Ishikawa (cell line): ENCODE measurements around the gene MCF2L2.

Source experiments
- CEBPB ChIP-seq: IDR thresholded peaks from 2 replicates; pipeline ENCODE4 v1.6.1; 2012
- CREB1 ChIP-seq: IDR thresholded peaks from 2 replicates; pipeline ENCODE4 v1.6.1; 2012; ENCODE audit warnings: low read depth
- EGR1 ChIP-seq: IDR thresholded peaks from 2 replicates; pipeline ENCODE4 v1.6.1; 2012
- EP300 ChIP-seq: IDR thresholded peaks from 2 replicates; pipeline ENCODE4 v1.6.1; 2012; ENCODE audit warnings: borderline replicate concordance
- FOXM1 ChIP-seq: IDR thresholded peaks from 2 replicates; pipeline ENCODE4 v1.6.1; 2012; ENCODE audit warnings: low read depth, borderline replicate concordance
- MAX ChIP-seq: IDR thresholded peaks from 2 replicates; pipeline ENCODE4 v1.6.1; 2012
- NFIC ChIP-seq: IDR thresholded peaks from 2 replicates; pipeline ENCODE4 v1.6.1; 2012
- RAD21 ChIP-seq: IDR thresholded peaks from 2 replicates; pipeline ENCODE4 v1.6.1; 2012; ENCODE audit warnings: low read depth
- REST ChIP-seq: IDR thresholded peaks from 2 replicates; pipeline ENCODE4 v1.6.1; 2012; ENCODE audit warnings: low read depth, mild to moderate bottlenecking
- TAF1 ChIP-seq: IDR thresholded peaks from 2 replicates; pipeline ENCODE4 v1.6.1; 2012; ENCODE audit warnings: low read depth, mild to moderate bottlenecking
- TCF12 ChIP-seq: IDR thresholded peaks from 2 replicates; pipeline ENCODE4 v1.6.1; 2012; ENCODE audit warnings: low read depth
- TEAD4 ChIP-seq: IDR thresholded peaks from 2 replicates; pipeline ENCODE4 v1.6.1; 2012
- USF1 ChIP-seq: IDR thresholded peaks from 2 replicates; pipeline ENCODE4 v1.6.1; 2012
- YY1 ChIP-seq: IDR thresholded peaks from 2 replicates; pipeline ENCODE4 v1.6.1; 2012; ENCODE audit warnings: low read depth
- ZBTB7A ChIP-seq: IDR thresholded peaks from 2 replicates; pipeline ENCODE4 v1.6.1; 2012; ENCODE audit warnings: low read depth

The MCF2L2 gene

GRCh38 chr3:183472155-183472554 lies 43.7 kb upstream of the MCF2L2 start:
- TF ChIP-seq TEAD4 (no peak), RAD21 (no peak)

- TF ChIP-seq YY1 (no peak), TCF12 (no peak), NFIC (no peak), REST (no peak), TAF1 (no peak), EGR1 (no peak), ZBTB7A (no peak), USF1 (no peak), RAD21 (no peak), TEAD4 (no peak), FOXM1 (no peak), CEBPB (no peak), CREB1 (no peak), MAX (no peak)
These were observed 40.0 kb upstream of the MCF2L2 start for GRCh38 chr3:183468424-183468823.

- TF ChIP-seq CREB1 (no peak), EP300 (no peak), MAX (no peak), REST (no peak), CEBPB (no peak), YY1 (no peak), NFIC (no peak), TEAD4 (no peak), TAF1 (no peak), FOXM1 (no peak), ZBTB7A (no peak), RAD21 (no peak), EGR1 (no peak), TCF12 (no peak), USF1 (no peak)
These were observed 38.2 kb upstream of the MCF2L2 start for GRCh38 chr3:183466575-183466974.

GRCh38 chr3:183464480-183464879 lies 36.1 kb upstream of the MCF2L2 start:
- TF ChIP-seq CREB1 (no peak), TAF1 (no peak), REST (no peak), YY1 (no peak)

- TF ChIP-seq USF1 (no peak), YY1 (no peak), MAX (no peak), EP300 (no peak)
These were observed 31.9 kb upstream of the MCF2L2 start for GRCh38 chr3:183460081-183461055.
